ENCODE data around the gene ZCCHC9.

ZCCHC9 gene

GRCh38 chr5:81301271-81302015 is at the start of gene ZCCHC9:
Gene ZCCHC9 (plus strand): TSS chr5:81301587. CDS start chr5:81304758, 3,171 bp downstream.
- TF ChIP-seq CTCF (IDR thresholded peaks at IDR 0.05; ENCODE audit: insufficient read depth, low read length, poor library complexity, severe bottlenecking) (no peak), EZH2phosphoT487 (conservative IDR thresholded peaks at IDR 0.05; ENCODE audit: low read length) (no peak)
- peak within 1 kb of the TSS; percentile 80 for H3K4me3 ChIP-seq (ENCODE audit: insufficient read depth, low read length, poor library complexity, severe bottlenecking)
- H3K27ac ChIP-seq (ENCODE audit: low read depth, low read length), result peak within 1 kb of the TSS; percentile 38
- H2AFZ ChIP-seq (ENCODE audit: low read depth, low read length, severe bottlenecking), result peak within 1 kb of the TSS; percentile 67
- no peaks in the 10 kb centered on the region for H4K20me1 ChIP-seq (ENCODE audit: low read depth, low read length)
- H3K9ac ChIP-seq (ENCODE audit: low read length), result peak within 1 kb of the TSS; percentile 84
- H3K79me2 ChIP-seq (ENCODE audit: insufficient read depth, low read length), result peaks cover 38% of the 10 kb centered on the region
- H3F3A ChIP-seq (ENCODE audit: insufficient read depth), result 0 out of 2 replicates have a peak, but pooled peaks cover 3% of the 10 kb centered on the region
- no peaks in the 10 kb centered on the region for H3K9me3 ChIP-seq (ENCODE audit: insufficient read depth, low read length)
- no peaks in the 10 kb centered on the region for H3K27me3 ChIP-seq (ENCODE audit: low read length)
- no peaks in the 10 kb centered on the region for H3K9me2 ChIP-seq (replicated peaks; ENCODE audit: insufficient read depth, low read length)
- no peaks in the 10 kb centered on the region for H3K36me3 ChIP-seq (ENCODE audit: low read length)
- H3K4me2 ChIP-seq (ENCODE audit: low read depth, low read length, poor library complexity, severe bottlenecking), result peak within 1 kb of the TSS; percentile 86

DNA sequence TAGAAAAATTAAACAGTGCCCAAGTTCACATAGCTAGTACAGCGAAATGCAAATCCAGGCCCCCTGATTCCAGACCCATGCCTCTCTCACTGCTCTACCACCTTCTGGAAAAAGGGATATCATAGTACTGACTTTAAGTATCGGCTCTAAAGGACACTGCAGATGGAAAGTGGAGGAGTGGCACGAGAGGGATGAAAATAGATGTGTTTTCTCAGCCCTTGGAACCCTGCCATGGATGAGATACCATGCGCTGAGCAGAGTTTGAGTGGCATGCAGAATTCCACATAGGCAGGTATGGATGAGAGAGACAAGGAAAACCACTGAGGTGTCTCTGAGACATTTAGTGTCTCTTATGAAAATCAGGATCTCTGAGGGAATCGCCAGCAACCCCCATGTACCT is 49.5 kb upstream of the ZCCHC9 start:
- H3K36me3 ChIP-seq (ENCODE audit: low read length), result no peaks in the 10 kb centered on the region
- H3K9me2 ChIP-seq (replicated peaks; ENCODE audit: insufficient read depth, low read length), result no peaks in the 10 kb centered on the region
- no peak for TF ChIP-seq EZH2phosphoT487 (conservative IDR thresholded peaks at IDR 0.05; ENCODE audit: low read length)
- no peak for TF ChIP-seq CTCF (IDR thresholded peaks at IDR 0.05; ENCODE audit: insufficient read depth, low read length, poor library complexity, severe bottlenecking)
- no peaks in the 10 kb centered on the region for H3K9me3 ChIP-seq (ENCODE audit: insufficient read depth, low read length)
- H3K4me2 ChIP-seq (ENCODE audit: low read depth, low read length, poor library complexity, severe bottlenecking), result no peak overlapping the region
- H3K9ac ChIP-seq (ENCODE audit: low read length), result no peak overlapping the region
- H2AFZ ChIP-seq (ENCODE audit: low read depth, low read length, severe bottlenecking), result no peak overlapping the region
- H3K27ac ChIP-seq (ENCODE audit: low read depth, low read length), result no peak overlapping the region
- no peaks in the 10 kb centered on the region for H3K79me2 ChIP-seq (ENCODE audit: insufficient read depth, low read length)
- no peaks in the 10 kb centered on the region for H3K27me3 ChIP-seq (ENCODE audit: low read length)
- no peaks in the 10 kb centered on the region for H4K20me1 ChIP-seq (ENCODE audit: low read depth, low read length)
- no peaks in the 10 kb centered on the region for H3F3A ChIP-seq (ENCODE audit: insufficient read depth)
- no peak overlapping the region for H3K4me3 ChIP-seq (ENCODE audit: insufficient read depth, low read length, poor library complexity, severe bottlenecking)

DNA sequence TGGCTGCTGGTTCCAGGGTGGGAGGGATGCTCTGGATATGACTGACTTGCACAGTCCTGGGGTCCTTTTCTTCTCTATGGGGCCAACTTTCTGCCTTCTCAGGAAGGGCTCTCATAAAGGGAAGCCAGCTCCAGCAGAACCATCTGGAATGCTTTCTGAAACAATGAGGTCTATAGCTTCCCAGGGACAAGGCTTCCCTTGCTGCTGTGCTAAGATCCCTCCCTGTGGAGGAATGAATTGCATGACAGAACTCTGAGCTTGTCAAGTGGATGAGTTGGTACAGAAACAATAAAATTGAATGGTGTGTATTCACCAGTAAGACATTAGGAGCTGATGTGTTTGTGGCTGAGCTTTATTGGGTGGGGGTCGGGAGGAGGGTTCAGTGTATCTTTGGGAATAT is 48.5 kb upstream of the ZCCHC9 start:
- no peak for TF ChIP-seq EZH2phosphoT487 (conservative IDR thresholded peaks at IDR 0.05; ENCODE audit: low read length)
- Histone ChIP-seq H3K36me3 (ENCODE audit: low read length) (no peaks in the 10 kb centered on the region), H3K9me2 (replicated peaks; ENCODE audit: insufficient read depth, low read length) (no peaks in the 10 kb centered on the region), H2AFZ (ENCODE audit: low read depth, low read length, severe bottlenecking) (no peak overlapping the region), H3F3A (ENCODE audit: insufficient read depth) (no peaks in the 10 kb centered on the region), H4K20me1 (ENCODE audit: low read depth, low read length) (no peaks in the 10 kb centered on the region), H3K4me2 (ENCODE audit: low read depth, low read length, poor library complexity, severe bottlenecking) (no peak overlapping the region), H3K4me3 (ENCODE audit: insufficient read depth, low read length, poor library complexity, severe bottlenecking) (no peak overlapping the region), H3K9me3 (ENCODE audit: insufficient read depth, low read length) (no peaks in the 10 kb centered on the region), H3K27ac (ENCODE audit: low read depth, low read length) (no peak overlapping the region), H3K9ac (ENCODE audit: low read length) (no peak overlapping the region), H3K27me3 (ENCODE audit: low read length) (no peaks in the 10 kb centered on the region), H3K79me2 (ENCODE audit: insufficient read depth, low read length) (no peaks in the 10 kb centered on the region)

GRCh38 chr5:81253875-81254274 is 47.5 kb upstream of the ZCCHC9 start:
- Histone ChIP-seq H3F3A (ENCODE audit: insufficient read depth) (no peaks in the 10 kb centered on the region), H2AFZ (ENCODE audit: low read depth, low read length, severe bottlenecking) (no peak overlapping the region), H3K79me2 (ENCODE audit: insufficient read depth, low read length) (no peaks in the 10 kb centered on the region; the same call in 1 of the 2 replicates), H3K9ac (ENCODE audit: low read length) (no peak overlapping the region), H3K27me3 (ENCODE audit: low read length) (no peaks in the 10 kb centered on the region), H3K9me3 (ENCODE audit: insufficient read depth, low read length) (no peaks in the 10 kb centered on the region), H4K20me1 (ENCODE audit: low read depth, low read length) (no peaks in the 10 kb centered on the region), H3K27ac (ENCODE audit: low read depth, low read length) (no peak overlapping the region), H3K4me3 (ENCODE audit: insufficient read depth, low read length, poor library complexity, severe bottlenecking) (no peak overlapping the region), H3K9me2 (replicated peaks; ENCODE audit: insufficient read depth, low read length) (no peaks in the 10 kb centered on the region), H3K4me2 (ENCODE audit: low read depth, low read length, poor library complexity, severe bottlenecking) (no peak overlapping the region), H3K36me3 (ENCODE audit: low read length) (no peaks in the 10 kb centered on the region)
- TF ChIP-seq EZH2phosphoT487 (conservative IDR thresholded peaks at IDR 0.05; ENCODE audit: low read length) (no peak), CTCF (IDR thresholded peaks at IDR 0.05; ENCODE audit: insufficient read depth, low read length, poor library complexity, severe bottlenecking) (no peak)
